Testis (tissue), 2 donors: ENCODE data around the gene CYP2C19.

Experiments used
- POLR2A ChIP-seq: fragments of 450-650 bp; IDR thresholded peaks from one replicate; pipeline ENCODE4 v1.6.1; 2017; ENCODE audit warnings: antibody characterized with exemption, mild to moderate bottlenecking, moderate library complexity
- TF ChIP-seq, protein P1 (sequence below), 3 experiments: fragments of 450-650 bp in 2 of 3; fragments of 200-600 bp in 1 of 3; sonication (generic) in 1 of 3; IDR thresholded peaks; one replicate each; pipeline ENCODE4 v1.5.1; 2016 to 2019; ENCODE audit warnings: antibody characterized with exemption in 3 of 3, mild to moderate bottlenecking in 2 of 3, moderate library complexity in 1 of 3

DNA sequence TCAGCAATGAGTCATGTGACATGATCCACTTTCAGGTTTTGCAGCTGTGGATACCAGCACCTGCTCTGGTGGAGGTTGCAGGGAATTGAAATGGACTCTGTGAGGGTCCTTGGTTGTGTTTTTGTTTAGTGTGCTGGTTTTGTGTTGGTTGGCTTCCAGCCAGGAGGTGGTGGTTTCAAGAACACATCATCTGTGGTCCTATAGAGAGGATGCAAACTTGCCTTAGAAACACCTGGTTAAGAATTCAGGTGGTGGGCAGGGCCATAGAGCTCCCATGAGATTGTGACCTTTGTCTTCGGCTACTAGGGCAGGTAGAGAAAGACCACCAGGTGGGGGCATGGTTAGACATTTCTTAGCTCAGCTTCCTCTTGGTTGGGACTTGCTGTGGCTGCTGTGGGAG lies 116.7 kb downstream of the CYP2C19 start:
- TF ChIP-seq POLR2A: no peak
- TF ChIP-seq, protein P1, sequence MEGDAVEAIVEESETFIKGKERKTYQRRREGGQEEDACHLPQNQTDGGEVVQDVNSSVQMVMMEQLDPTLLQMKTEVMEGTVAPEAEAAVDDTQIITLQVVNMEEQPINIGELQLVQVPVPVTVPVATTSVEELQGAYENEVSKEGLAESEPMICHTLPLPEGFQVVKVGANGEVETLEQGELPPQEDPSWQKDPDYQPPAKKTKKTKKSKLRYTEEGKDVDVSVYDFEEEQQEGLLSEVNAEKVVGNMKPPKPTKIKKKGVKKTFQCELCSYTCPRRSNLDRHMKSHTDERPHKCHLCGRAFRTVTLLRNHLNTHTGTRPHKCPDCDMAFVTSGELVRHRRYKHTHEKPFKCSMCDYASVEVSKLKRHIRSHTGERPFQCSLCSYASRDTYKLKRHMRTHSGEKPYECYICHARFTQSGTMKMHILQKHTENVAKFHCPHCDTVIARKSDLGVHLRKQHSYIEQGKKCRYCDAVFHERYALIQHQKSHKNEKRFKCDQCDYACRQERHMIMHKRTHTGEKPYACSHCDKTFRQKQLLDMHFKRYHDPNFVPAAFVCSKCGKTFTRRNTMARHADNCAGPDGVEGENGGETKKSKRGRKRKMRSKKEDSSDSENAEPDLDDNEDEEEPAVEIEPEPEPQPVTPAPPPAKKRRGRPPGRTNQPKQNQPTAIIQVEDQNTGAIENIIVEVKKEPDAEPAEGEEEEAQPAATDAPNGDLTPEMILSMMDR (IDR thresholded peaks at IDR 0.05): no peak
